H9 (cell line): ENCODE measurements around the gene GABARAPL2. TPM values are rescaled to one million over a fixed set of nuclear protein-coding genes. Genes with fewer than 3 reads are reported as not detected.

Source experiments
- DNase-seq: peaks from one replicate; pipeline ENCODE4 v3.0.0-alpha.2; 2017
- H2AFZ ChIP-seq: one replicate; pipeline ENCODE4 v1.6.1; 2013; ENCODE audit warnings: mild to moderate bottlenecking, low read length, control low read depth, moderate library complexity
- H2AK5ac ChIP-seq: 2 replicates; pipeline ENCODE4 v1.6.1; 2013; ENCODE audit warnings: low read length, control low read depth, mixed read lengths; ENCODE audit not compliant: insufficient read length
- H2BK120ac ChIP-seq: one replicate; pipeline ENCODE4 v1.6.1; 2013; ENCODE audit warnings: low read depth, mild to moderate bottlenecking, low read length, control low read depth, inconsistent platforms; ENCODE audit not compliant: poor library complexity, severe bottlenecking
- H2BK12ac ChIP-seq: 2 replicates; pipeline ENCODE4 v1.6.1; 2013; ENCODE audit warnings: low read length, control low read depth, mixed read lengths, low read depth; ENCODE audit not compliant: insufficient read length
- H2BK15ac ChIP-seq: 2 replicates; pipeline ENCODE4 v1.6.1; 2013; ENCODE audit warnings: low read depth, low read length, control low read depth
- H2BK20ac ChIP-seq: one replicate; pipeline ENCODE4 v1.6.1; 2013; ENCODE audit warnings: low read depth, mild to moderate bottlenecking, low read length, control low read depth, inconsistent platforms; ENCODE audit not compliant: poor library complexity, severe bottlenecking
- H2BK5ac ChIP-seq: 2 replicates; pipeline ENCODE4 v1.6.1; 2013; ENCODE audit warnings: low read length, control low read depth, mixed read lengths; ENCODE audit not compliant: insufficient read length
- H3K14ac ChIP-seq: 2 replicates; pipeline ENCODE4 v1.6.1; 2013; ENCODE audit warnings: low read length, control low read depth; ENCODE audit not compliant: insufficient read depth
- H3K18ac ChIP-seq: 2 replicates; pipeline ENCODE4 v1.6.1; 2013; ENCODE audit warnings: low read depth, mild to moderate bottlenecking, mixed read lengths, low read length, control low read depth; ENCODE audit not compliant: insufficient read length
- H3K23ac ChIP-seq: 2 replicates; pipeline ENCODE4 v1.6.1; 2013; ENCODE audit warnings: low read length, control low read depth, mixed read lengths, low read depth; ENCODE audit not compliant: insufficient read length
- H3K23me2 ChIP-seq: 2 replicates; pipeline ENCODE4 v1.6.1; 2013; ENCODE audit warnings: low read depth, mild to moderate bottlenecking, mixed read lengths, low read length, control low read depth; ENCODE audit not compliant: insufficient read length, poor library complexity, severe bottlenecking
- H3K27ac ChIP-seq: 2 replicates; pipeline ENCODE4 v1.5.1; 2013; ENCODE audit warnings: low read length, control low read depth, mixed read lengths, low read depth; ENCODE audit not compliant: insufficient read length
- H3K27me3 ChIP-seq: 2 replicates; pipeline ENCODE4 v1.6.1; 2013; ENCODE audit warnings: low read length, control low read depth, inconsistent platforms; ENCODE audit not compliant: insufficient read depth
- H3K4ac ChIP-seq: 2 replicates; pipeline ENCODE4 v1.6.1; 2013; ENCODE audit warnings: low read depth, mild to moderate bottlenecking, control low read depth, inconsistent platforms, low read length, moderate library complexity
- H3K4me1 ChIP-seq: 2 replicates; pipeline ENCODE4 v1.6.1; 2013; ENCODE audit warnings: low read length, control low read depth, inconsistent platforms; ENCODE audit not compliant: insufficient read depth
- H3K4me2 ChIP-seq: 2 replicates; pipeline ENCODE4 v1.6.1; 2013; ENCODE audit warnings: low read length, control low read depth, mixed read lengths; ENCODE audit not compliant: insufficient read length, insufficient read depth
- H3K56ac ChIP-seq: 2 replicates; pipeline ENCODE4 v1.6.1; 2013; ENCODE audit warnings: low read depth, mild to moderate bottlenecking, mixed read lengths, low read length, control low read depth; ENCODE audit not compliant: insufficient read length
- H3K79me1 ChIP-seq: 2 replicates; pipeline ENCODE4 v1.6.1; 2013; ENCODE audit warnings: low read depth, mild to moderate bottlenecking, moderate library complexity, low read length, control low read depth, inconsistent platforms; ENCODE audit not compliant: insufficient read depth, poor library complexity, severe bottlenecking
- H3K79me2 ChIP-seq: 2 replicates; pipeline ENCODE4 v1.6.1; 2013; ENCODE audit warnings: low read length, control low read depth, inconsistent platforms; ENCODE audit not compliant: insufficient read depth
- H3K9ac ChIP-seq: 2 replicates; pipeline ENCODE4 v1.6.1; 2013; ENCODE audit warnings: low read length, control low read depth, mixed read lengths; ENCODE audit not compliant: insufficient read length; ENCODE audit errors: extremely low read depth
- H3K9me3 ChIP-seq: one replicate; pipeline ENCODE4 v1.6.1; 2013; ENCODE audit warnings: low read depth, low read length, inconsistent platforms; ENCODE audit not compliant: control insufficient read depth
- H3T11ph ChIP-seq: one replicate; pipeline ENCODE4 v1.6.1; 2013; ENCODE audit warnings: mild to moderate bottlenecking, low read length, control low read depth, inconsistent platforms
- H4K20me1 ChIP-seq: one replicate; pipeline ENCODE4 v1.6.1; 2013; ENCODE audit not compliant: control insufficient read depth, insufficient read length, insufficient read depth
- H4K5ac ChIP-seq: 2 replicates; pipeline ENCODE4 v1.6.1; 2013; ENCODE audit warnings: low read depth, mild to moderate bottlenecking, mixed read lengths, low read length, control low read depth; ENCODE audit not compliant: insufficient read length
- H4K8ac ChIP-seq: replicated peaks from 2 replicates; pipeline ENCODE4 v1.6.1; 2013; ENCODE audit warnings: low read length, control low read depth, mixed read lengths, low read depth; ENCODE audit not compliant: insufficient read length
- H4K91ac ChIP-seq: 2 replicates; pipeline ENCODE4 v1.6.1; 2013; ENCODE audit warnings: low read depth, mild to moderate bottlenecking, moderate library complexity, mixed read lengths, low read length, control low read depth; ENCODE audit not compliant: insufficient read length
- H3K27ac Mint-ChIP-seq, 3 experiments: 2 replicates in 2 of 3; 3 replicates in 1 of 3; pipeline ENCODE4 v1.8.0; 2020 to 2021; ENCODE audit warnings: mixed read lengths in 3 of 3, mild to moderate bottlenecking in 1 of 3, moderate library complexity in 1 of 3
- H3K27me3 Mint-ChIP-seq: 2 replicates; pipeline ENCODE4 v1.8.0; 2021; ENCODE audit warnings: low read depth, mild to moderate bottlenecking, moderate library complexity, mixed read lengths
- H3K36me3 Mint-ChIP-seq, 3 experiments: 2 replicates in 2 of 3; 3 replicates in 1 of 3; pipeline ENCODE4 v1.8.0; 2020 to 2021; ENCODE audit warnings: low read depth in 3 of 3, mixed read lengths in 3 of 3; ENCODE audit not compliant: insufficient read depth in 1 of 3
- H3K4me1 Mint-ChIP-seq, 2 experiments: 2 replicates each; pipeline ENCODE4 v1.8.0; 2020; ENCODE audit warnings: mixed read lengths in 2 of 2
- H3K4me3 Mint-ChIP-seq, 2 experiments: 2 replicates in 1 of 2; 3 replicates in 1 of 2; pipeline ENCODE4 v1.8.0; 2020 to 2021; ENCODE audit warnings: mild to moderate bottlenecking in 2 of 2, mixed read lengths in 2 of 2, moderate library complexity in 1 of 2
- H3K9me3 Mint-ChIP-seq, 2 experiments: 2 replicates in 1 of 2; 3 replicates in 1 of 2; pipeline ENCODE4 v1.8.0; 2020; ENCODE audit warnings: mild to moderate bottlenecking in 2 of 2, mixed read lengths in 2 of 2, moderate library complexity in 1 of 2
- CTCF ChIP-seq: fragments of 200-600 bp; sonication (generic); conservative IDR thresholded peaks from 3 replicates; pipeline ENCODE4 v1.8.0; 2021; ENCODE audit warnings: antibody characterized with exemption, mild to moderate bottlenecking
- WGBS: extraction: QIAGEN DNeasy Blood & Tissue Kit; methylation state at CpG from one replicate; pipeline ENCODE4 v1.1.7; 2013; ENCODE audit warnings: missing lambda C conversion rate, low lambda C conversion rate, mixed read lengths; ENCODE audit not compliant: insufficient read length; ENCODE audit errors: extremely low coverage; 5-methylcytosine and 5-hydroxymethylcytosine counted together
- long read RNA-seq: library from polyadenylated mRNA; unstranded; transcript quantifications from one replicate; pipeline ENCODE4 v2.0.0, GENCODE V29; 2020
- total RNA-seq: library from RNA; stranded (reverse); gene quantifications from 2 replicates; pipeline ENCODE4 v1.2.1, GENCODE V29; 2021

Gene GABARAPL2
- 60.5 and 62.6 TPM in 2 replicates for total RNA-seq
- long read RNA-seq, transcript GABARAPL2-201 (4 exons, 1,002 nt): major isoform, 173 of 175 reads
- long read RNA-seq, partial matches to known transcripts: 0 of 175 reads
- long read RNA-seq, other reads (novel, unspliced or antisense): 1 of 175 reads

- H3K79me1 ChIP-seq: no peaks in the 10 kb centered on the region
- no CpG with 5 or more reads among the region's 69 CpGs for WGBS
- H3K18ac ChIP-seq: no peak within 1 kb of the TSS
- Mint-ChIP-seq H3K4me3 (peak within 1 kb of the TSS; percentile 96 to 99), H3K4me1 (peaks cover 23 to 28% of the 10 kb centered on the region in 2 experiments), H3K9me3 (no peaks in the 10 kb centered on the region), H3K36me3 (peaks cover 6 to 30% (median 25%) of the 10 kb centered on the region in 3 experiments), H3K27me3 (no peaks in the 10 kb centered on the region), H3K27ac (peak within 1 kb of the TSS; percentile 17 to 96 (median 61); a peak in 5 of 7 replicates)
- H2BK20ac ChIP-seq: no peak within 1 kb of the TSS
- no peaks in the 10 kb centered on the region for H4K20me1 ChIP-seq
- H2BK15ac ChIP-seq: no peak within 1 kb of the TSS; the same call in 1 of the 2 replicates
- peaks cover 11% of the 10 kb centered on the region; the same call in 1 of the 2 replicates for H3K4me1 ChIP-seq
- no peak for TF ChIP-seq CTCF
- H3K4me2 ChIP-seq: peak within 1 kb of the TSS; percentile 94
- no peak within 1 kb of the TSS for H2BK120ac ChIP-seq
- H3K27me3 ChIP-seq: no peaks in the 10 kb centered on the region
- H3T11ph ChIP-seq: no peak within 1 kb of the TSS
- H3K14ac ChIP-seq: peak within 1 kb of the TSS; percentile 52; the same call in 1 of the 2 replicates
- peak; percentile 92 for DNase-seq
- H3K9me3 ChIP-seq: no peaks in the 10 kb centered on the region
- H4K91ac ChIP-seq: no peak within 1 kb of the TSS
- H4K8ac ChIP-seq: no peak within 1 kb of the TSS
- no peak within 1 kb of the TSS for H2AK5ac ChIP-seq
- no peak within 1 kb of the TSS for H2BK5ac ChIP-seq
- no peak within 1 kb of the TSS for H3K23ac ChIP-seq
- no peak within 1 kb of the TSS for H3K4ac ChIP-seq
- no peak within 1 kb of the TSS for H2BK12ac ChIP-seq
- no peak within 1 kb of the TSS for H3K56ac ChIP-seq
- no peaks in the 10 kb centered on the region; the same call in 1 of the 2 replicates for H3K79me2 ChIP-seq
- no peak within 1 kb of the TSS for H3K27ac ChIP-seq
- H4K5ac ChIP-seq: no peak within 1 kb of the TSS
- H3K23me2 ChIP-seq: peaks cover 11% of the 10 kb centered on the region
- peak within 1 kb of the TSS; percentile 99 for H2AFZ ChIP-seq
- H3K9ac ChIP-seq: peak within 1 kb of the TSS; percentile 57
Observed at GRCh38 chr16:75566040-75566757, at the start of gene GABARAPL2. Gene GABARAPL2, plus strand, starts transcription at chr16:75566379. Its CDS starts 108 bp downstream, at chr16:75566487.
